HG03442 (cell line): ENCODE measurements around the gene CDCP1.
"Not testable (repeated sequence)": the region's sequence is repeated elsewhere in the genome, so short reads cannot be mapped to it uniquely, and the experiment has no call there.

ENCODE experiments used
- ATAC-seq: cut with Tn5 transposase; IDR thresholded peaks from one replicate; pipeline ENCODE4 v1.9.1; 2021; ENCODE audit warnings: mild to moderate bottlenecking, moderate library complexity; ENCODE audit not compliant: unreplicated experiment

Gene CDCP1

DNA sequence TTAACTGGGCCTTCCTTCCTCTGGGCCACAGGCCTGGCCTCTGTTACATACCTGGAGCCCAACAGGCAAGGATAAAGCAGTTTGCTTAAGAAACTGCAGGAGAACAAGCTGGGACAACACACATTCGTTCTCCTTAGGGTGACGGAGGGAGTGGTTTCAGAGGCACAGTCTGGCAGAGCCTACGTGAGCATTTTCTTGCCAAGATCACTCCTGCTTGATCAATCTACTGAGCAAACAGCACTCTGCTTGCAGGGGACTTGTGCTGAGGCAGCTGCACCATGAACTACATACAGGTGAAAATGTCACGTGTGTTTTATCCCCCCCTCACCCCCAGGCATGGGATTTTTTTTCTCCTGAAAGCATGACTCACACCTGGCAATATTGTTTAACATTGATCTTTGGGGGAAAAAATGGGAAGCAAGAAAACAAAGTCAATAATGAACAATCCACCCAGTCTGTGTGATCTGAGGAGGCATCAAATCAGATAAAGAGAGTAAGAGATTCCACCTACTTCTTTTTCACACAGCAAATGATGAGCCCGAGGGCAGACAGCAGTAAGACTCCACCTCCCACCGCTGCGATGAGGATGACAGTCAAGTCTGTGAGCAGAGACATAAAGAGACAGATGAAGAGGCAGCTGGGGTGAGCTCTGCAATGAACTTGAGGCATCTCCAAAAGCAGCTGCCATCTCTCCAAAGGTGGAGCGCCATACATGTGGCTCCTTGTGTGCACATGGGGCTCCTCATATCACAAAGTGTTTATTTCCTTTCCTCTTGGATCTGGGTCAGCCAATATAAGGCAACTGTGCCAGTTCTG lies 57.4 kb downstream of the CDCP1 start:
- ATAC-seq = no peak

GRCh38 chr3:45087155-45087554 lies 59.0 kb downstream of the CDCP1 start:
- no peak for ATAC-seq

- no peak for ATAC-seq
Observed at GRCh38 chr3:45084820-45085816, 61.1 kb downstream of the CDCP1 start.

DNA sequence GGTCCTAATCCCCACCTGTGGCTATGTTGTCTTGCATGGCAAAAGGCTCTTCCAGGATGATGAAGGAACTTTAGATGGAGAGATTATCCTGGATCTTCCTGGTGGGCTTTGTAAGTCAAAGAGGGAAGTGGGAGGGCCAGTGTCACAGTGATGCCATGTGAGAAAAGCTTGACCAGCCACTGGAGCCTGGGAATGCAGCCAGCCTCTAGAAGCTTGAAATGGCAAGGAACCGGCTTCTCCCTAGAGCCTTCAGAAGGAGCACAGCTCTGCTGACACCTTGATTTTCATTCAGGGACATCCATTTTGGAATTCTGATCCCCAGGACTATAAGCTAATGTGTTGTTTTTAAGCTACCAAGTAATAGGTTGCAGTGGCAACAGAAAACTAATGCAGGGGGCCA lies 61.8 kb downstream of the CDCP1 start:
- ATAC-seq = no peak

DNA sequence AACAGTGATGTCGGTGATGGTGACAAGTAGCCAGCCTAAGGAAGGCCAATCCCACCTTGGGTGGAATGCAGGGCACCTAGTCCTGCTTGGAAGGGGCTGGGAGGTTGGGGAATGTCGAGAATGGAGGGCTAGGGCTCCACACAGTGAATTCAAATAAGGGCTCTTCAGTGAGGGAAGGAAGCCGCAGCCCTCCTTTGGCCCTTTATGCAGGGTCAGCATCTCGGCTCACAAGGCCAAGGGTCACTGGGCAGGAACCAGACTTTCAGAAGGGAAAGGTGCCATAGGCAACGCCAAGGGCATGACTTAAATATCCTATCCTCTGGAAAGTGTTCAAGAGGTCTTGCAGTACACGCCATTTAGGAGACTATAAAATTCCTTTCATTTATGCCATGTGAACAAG lies 63.2 kb downstream of the CDCP1 start:
- ATAC-seq = no peak

GRCh38 chr3:45082142-45082538 lies 64.0 kb downstream of the CDCP1 start:
- no peak for ATAC-seq

DNA sequence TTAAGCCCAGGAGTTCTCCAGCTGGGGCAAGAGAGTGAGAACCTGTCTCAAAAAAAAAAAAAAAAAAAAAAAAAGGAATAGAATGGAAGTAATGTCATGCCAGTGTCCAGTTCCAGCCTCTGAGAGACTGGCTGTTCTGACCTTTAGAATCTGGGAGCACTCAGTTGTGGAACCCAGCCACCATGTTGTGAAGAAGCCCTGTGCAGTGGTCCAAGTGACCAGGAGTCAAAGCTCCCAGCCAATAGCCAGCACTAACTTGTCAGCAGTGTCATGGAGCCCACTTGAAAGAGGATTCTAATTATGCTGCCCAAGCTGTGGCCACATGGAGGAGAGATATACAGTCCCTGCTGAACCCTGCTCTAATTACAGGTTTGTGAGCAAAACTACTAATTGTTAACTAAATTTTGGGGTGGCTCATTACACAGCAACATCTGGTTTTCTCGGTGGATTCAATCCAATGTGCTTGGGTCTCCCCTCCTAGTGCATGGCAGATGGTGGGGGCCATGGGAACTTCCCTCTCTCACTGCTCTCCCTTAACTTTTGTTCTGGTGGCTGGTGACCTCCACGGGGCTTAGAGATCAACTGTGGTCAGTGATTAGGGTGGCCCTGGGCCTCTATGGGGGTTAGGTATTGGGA lies 64.6 kb downstream of the CDCP1 start:
- ATAC-seq = no peak

GRCh38 chr3:45080824-45081223 lies 65.4 kb downstream of the CDCP1 start:
- no peak for ATAC-seq

- ATAC-seq = no peak
Observed at GRCh38 chr3:45079715-45080114, 66.5 kb downstream of the CDCP1 start.

DNA sequence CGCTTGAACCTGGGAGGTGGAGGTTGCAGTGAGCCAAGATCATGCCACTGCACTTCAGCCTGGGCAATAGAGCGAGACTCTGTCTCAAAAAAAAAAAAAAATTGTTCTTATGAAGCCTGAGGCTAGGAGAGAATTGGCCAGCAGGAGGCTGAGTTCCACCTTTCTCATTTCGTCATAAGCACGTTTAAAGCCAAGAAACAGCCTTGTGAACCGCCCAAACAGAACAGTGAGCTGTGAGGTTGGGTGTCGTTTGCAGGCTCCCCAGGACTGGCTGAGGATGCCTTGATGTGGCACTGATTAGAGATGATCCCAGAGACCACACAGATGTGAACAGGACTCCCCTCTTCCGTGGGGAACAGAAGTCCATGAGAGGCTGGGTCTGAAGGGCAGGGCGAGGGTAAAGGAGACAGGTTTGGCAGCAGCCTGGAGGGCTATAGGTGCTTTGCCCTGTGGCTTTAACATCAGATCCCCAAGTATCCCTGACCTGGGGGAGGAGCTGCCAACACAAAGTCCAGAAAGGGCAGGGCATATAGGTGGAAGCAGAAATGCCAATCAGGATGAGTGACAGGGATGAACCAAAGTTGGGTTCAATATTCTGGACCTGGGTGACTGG lies 67.2 kb downstream of the CDCP1 start:
- no peak for ATAC-seq

GRCh38 chr3:45078256-45078655 lies 67.9 kb downstream of the CDCP1 start:
- not testable (repeated sequence) for ATAC-seq

- no peak for ATAC-seq
Observed at GRCh38 chr3:45075821-45076625, 70.2 kb downstream of the CDCP1 start.

- no peak for ATAC-seq
Observed at GRCh38 chr3:45071075-45071474, 75.1 kb downstream of the CDCP1 start.

DNA sequence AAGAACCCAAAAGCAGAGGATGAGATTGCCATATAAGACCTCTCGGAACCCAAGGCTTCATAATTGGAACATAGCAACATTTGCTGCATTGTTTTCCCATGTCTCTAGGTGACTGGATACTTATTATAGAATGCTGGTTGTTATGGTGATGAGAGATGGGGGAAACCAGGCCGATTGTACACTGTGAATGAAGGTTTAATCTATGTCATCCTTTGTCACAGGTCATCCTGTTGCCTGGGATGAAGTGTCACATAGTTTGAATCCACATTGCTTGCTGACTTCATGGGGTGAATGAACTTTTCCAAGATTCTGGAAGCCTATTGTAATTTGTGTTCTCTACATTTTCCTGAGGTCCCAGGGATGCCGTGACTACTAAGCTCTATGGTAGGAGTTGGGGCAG lies 78.2 kb downstream of the CDCP1 start:
- ATAC-seq = no peak

DNA sequence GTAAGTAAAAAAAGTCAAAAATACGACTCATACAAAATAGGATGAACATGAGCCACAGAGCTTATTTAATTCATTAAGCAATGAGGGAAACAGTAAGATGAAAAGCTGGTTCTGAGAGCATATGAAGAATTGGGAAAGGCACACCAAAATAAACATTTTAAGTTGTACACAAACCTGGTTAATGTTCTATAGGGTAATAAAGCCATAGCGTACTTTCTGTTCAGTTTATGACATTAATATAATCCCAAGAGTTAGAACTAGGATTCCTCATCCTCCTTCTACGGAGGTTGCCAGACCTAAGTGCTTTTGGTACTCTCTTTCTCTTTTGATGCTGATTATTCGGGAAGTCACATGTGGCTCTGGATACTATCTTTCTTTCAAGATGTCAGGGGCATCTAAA lies 78.7 kb downstream of the CDCP1 start:
- no peak for ATAC-seq

GRCh38 chr3:45066109-45066801 lies 79.9 kb downstream of the CDCP1 start:
- no peak for ATAC-seq

DNA sequence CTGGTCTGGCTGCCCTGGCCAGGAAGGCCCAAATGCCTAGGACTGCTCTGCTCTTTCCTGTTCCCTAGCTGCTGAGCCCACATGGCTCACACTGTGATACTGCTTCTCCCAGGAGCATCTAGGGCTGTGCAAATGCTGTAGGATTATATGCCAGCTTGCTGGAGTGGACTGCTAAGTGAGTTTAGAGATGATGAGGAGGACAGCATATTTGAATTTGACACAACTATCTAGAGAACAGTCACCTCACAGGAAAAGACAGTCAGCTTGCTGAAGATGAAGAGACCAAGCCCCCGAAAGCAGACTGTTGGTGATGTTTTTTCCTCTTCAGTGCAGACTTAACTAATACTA lies 80.8 kb downstream of the CDCP1 start:
- ATAC-seq = no peak

GRCh38 chr3:45064512-45065372 lies 81.4 kb downstream of the CDCP1 start:
- no peak for ATAC-seq

- no peak for ATAC-seq
Observed at GRCh38 chr3:45062697-45063070, 83.5 kb downstream of the CDCP1 start.
